ENCODE measurements around the gene HNRNPU.

GRCh38 chr1:244802556-244803239 is 61.6 kb downstream of the HNRNPU start:
- no peak for TF ChIP-seq CTCF (IDR thresholded peaks at IDR 0.05; ENCODE audit: poor library complexity)
- no peak for TF ChIP-seq EZH2 (IDR thresholded peaks at IDR 0.05; ENCODE audit: borderline replicate concordance)
- no peak for TF ChIP-seq EZH2phosphoT487 (IDR thresholded peaks at IDR 0.05; ENCODE audit: low read depth, severe bottlenecking, unreplicated experiment)
